LNCAP (cell line): Measurements from ENCODE around the gene KDM4F.

Experiments
- CTCF ChIP-seq: fragments of 450-650 bp; IDR thresholded peaks from 2 replicates; pipeline ENCODE4 v1.5.1; 2017; ENCODE audit warnings: mild to moderate bottlenecking

The KDM4F gene

GRCh38 chr11:95088946-95089619, 39.9 kb downstream of the KDM4F start:
- no peak for TF ChIP-seq CTCF

- no peak for TF ChIP-seq CTCF
Observed at GRCh38 chr11:95089620-95090542, 40.7 kb downstream of the KDM4F start, which contains the start of gene ENDOD1. Gene ENDOD1 (plus strand): TSS chr11:95089846. CDS start chr11:95089928, 82 bp downstream.

- TF ChIP-seq CTCF, result no peak
Observed at GRCh38 chr11:95091663-95092180, 42.5 kb downstream of the KDM4F start.

GRCh38 chr11:95092549-95093324, 43.5 kb downstream of the KDM4F start:
- TF ChIP-seq CTCF, result no peak; the same call in 1 of the 2 replicates

- TF ChIP-seq CTCF, result no peak
Observed at GRCh38 chr11:95093548-95093947, 44.3 kb downstream of the KDM4F start.

- TF ChIP-seq CTCF, result no peak
Observed at GRCh38 chr11:95095858-95096587, 46.8 kb downstream of the KDM4F start.

- TF ChIP-seq CTCF, result no peak
Observed at GRCh38 chr11:95097209-95097608, 48.0 kb downstream of the KDM4F start.
